ENCODE measurements around the gene POP5. TPM values are rescaled to one million over a fixed set of nuclear protein-coding genes. Genes with fewer than 3 reads are reported as not detected.
A peak's percentile ranks its signal among the peaks of the same experiment; 100 is the strongest.
"Not testable (repeated sequence)": the region's sequence is repeated elsewhere in the genome, so short reads cannot be mapped to it uniquely, and the experiment has no call there.

The POP5 gene
- total RNA-seq, 8 experiments from 2014 or later = 30.5 to 74.3 (median 54.4) TPM

- no peak overlapping the region for H3K27ac ChIP-seq
- H3K4me3 ChIP-seq = no peak overlapping the region
- H3K4me1 ChIP-seq (replicated peaks in 1 of 2) = no peaks in the 10 kb centered on the region
- ATAC-seq (replicated peaks in 6 of 8) = no peak
- in situ Hi-C loops (cut with MboI; ENCODE audit: low pct_unique_long_range_greater_than_20kb in 2 of 9, low sequenced_read_pairs in 9 of 9, unreplicated experiment in 9 of 9) = no loop called here
- 73 to 100% (median 96%) methylated on average over 2 to 3 of the region's 3 CpGs; no CpG with 5 or more reads in 2 of the 10 experiments for WGBS, 10 experiments
These were observed 36.5 kb downstream of the POP5 start for GRCh38 chr12:120544691-120545090.

GRCh38 chr12:120542166-120542565, 39.0 kb downstream of the POP5 start:
- in situ Hi-C loops (cut with MboI; ENCODE audit: low pct_unique_long_range_greater_than_20kb in 2 of 9, low sequenced_read_pairs in 9 of 9, unreplicated experiment in 9 of 9) = no loop called here
- Histone ChIP-seq H3K27ac (no peak overlapping the region), H3K4me1 (replicated peaks in 1 of 2) (peaks cover 16 to 18% of the 10 kb centered on the region in 2 donors), H3K4me3 (no peak overlapping the region)
- WGBS, 10 experiments = 86 to 100% (median 93%) methylated on average over 2 to 4 of the region's 5 CpGs; no CpG with 5 or more reads in 3 of the 10 experiments
- ATAC-seq (replicated peaks in 6 of 8) = no peak

- in situ Hi-C loops (cut with MboI; ENCODE audit: low pct_unique_long_range_greater_than_20kb in 2 of 9, low sequenced_read_pairs in 9 of 9, unreplicated experiment in 9 of 9) = no loop called here
- Histone ChIP-seq H3K4me1 (replicated peaks in 1 of 2) (peaks cover 31 to 36% of the 10 kb centered on the region in 2 donors), H3K27ac (no peak overlapping the region), H3K4me3 (no peak overlapping the region)
- no peak for ATAC-seq (replicated peaks in 6 of 8)
- 13 to 97% (median 89%) methylated on average over 3 of the region's 3 CpGs; no CpG with 5 or more reads in 5 of the 10 experiments for WGBS, 10 experiments
These were observed 40.8 kb downstream of the POP5 start for GRCh38 chr12:120540445-120540844.

GRCh38 chr12:120539303-120539702, 41.9 kb downstream of the POP5 start:
- no peak for ATAC-seq (replicated peaks in 6 of 8)
- 100% methylated on average over 1 of the region's 1 CpG; no CpG with 5 or more reads in 7 of the 10 experiments for WGBS, 10 experiments
- H3K4me3 ChIP-seq = no peak overlapping the region
- peaks cover 31 to 38% of the 10 kb centered on the region in 2 donors for H3K4me1 ChIP-seq (replicated peaks in 1 of 2)
- in situ Hi-C loops (cut with MboI; ENCODE audit: low pct_unique_long_range_greater_than_20kb in 2 of 9, low sequenced_read_pairs in 9 of 9, unreplicated experiment in 9 of 9) = no loop called here
- no peak overlapping the region for H3K27ac ChIP-seq

GRCh38 chr12:120538281-120539156, 42.7 kb downstream of the POP5 start:
- peak overlapping the region in 1 of 5 donors; percentile 1 for H3K4me3 ChIP-seq

GRCh38 chr12:120537856-120538220, 43.4 kb downstream of the POP5 start:
- peak overlapping the region in 1 of 5 donors; percentile 7 for H3K4me3 ChIP-seq
- no peak overlapping the region for H3K27ac ChIP-seq
- WGBS, 10 experiments = 20 to 92% (median 53%) methylated on average over 1 to 4 of the region's 4 CpGs
- in situ Hi-C loops (cut with MboI; ENCODE audit: low pct_unique_long_range_greater_than_20kb in 2 of 9, low sequenced_read_pairs in 9 of 9, unreplicated experiment in 9 of 9) = no loop called here
- no peak for ATAC-seq (replicated peaks in 6 of 8)
- peaks cover 31 to 38% of the 10 kb centered on the region in 2 donors for H3K4me1 ChIP-seq (replicated peaks in 1 of 2)

More at GRCh38 chr12:120538281-120539156, 42.7 kb downstream of the POP5 start:
- peak in 1 of 8 experiments; percentile 2 for ATAC-seq (replicated peaks in 6 of 8)
- H3K27ac ChIP-seq = peak overlapping the region in 1 of 2 donors; percentile 43
- H3K4me1 ChIP-seq (replicated peaks in 1 of 2) = peaks cover 31 to 38% of the 10 kb centered on the region in 2 donors
- WGBS, 10 experiments = 13 to 77% (median 58%) methylated on average over 2 to 6 of the region's 6 CpGs
- in situ Hi-C loops (cut with MboI; ENCODE audit: low pct_unique_long_range_greater_than_20kb in 2 of 9, low sequenced_read_pairs in 9 of 9, unreplicated experiment in 9 of 9) = no loop called here

GRCh38 chr12:120536064-120536791, 45.0 kb downstream of the POP5 start:
- ATAC-seq (replicated peaks in 6 of 8) = no peak
- H3K4me1 ChIP-seq (replicated peaks in 1 of 2) = peaks cover 31 to 38% of the 10 kb centered on the region in 2 donors
- 53 to 100% (median 89%) methylated on average over 1 to 11 of the region's 13 CpGs; no CpG with 5 or more reads in 1 of the 10 experiments for WGBS, 10 experiments
- peak overlapping the region; percentile 64 to 97 (median 85) for H3K4me3 ChIP-seq
- H3K27ac ChIP-seq = no peak overlapping the region
- in situ Hi-C loops (cut with MboI; ENCODE audit: low pct_unique_long_range_greater_than_20kb in 2 of 9, low sequenced_read_pairs in 9 of 9, unreplicated experiment in 9 of 9) = no loop called here

- 0 to 38% (median 8%) methylated on average over 2 to 12 of the region's 52 CpGs; no CpG with 5 or more reads in 1 of the 10 experiments for WGBS, 10 experiments
- peak; percentile 55 to 75 (median 61) for ATAC-seq (replicated peaks in 6 of 8)
- Histone ChIP-seq H3K27ac (peak overlapping the region; percentile 83), H3K4me1 (replicated peaks in 1 of 2) (peaks cover 32 to 38% of the 10 kb centered on the region in 2 donors), H3K4me3 (peak overlapping the region; percentile 64 to 97 (median 85))
- in situ Hi-C loops (cut with MboI; ENCODE audit: low pct_unique_long_range_greater_than_20kb in 2 of 9, low sequenced_read_pairs in 9 of 9, unreplicated experiment in 9 of 9) = no loop called here
These were observed 46.2 kb downstream of the POP5 start for GRCh38 chr12:120534703-120535655.

- peak; percentile 61 to 91 (median 84) for ATAC-seq (replicated peaks in 6 of 8)
- Histone ChIP-seq H3K4me1 (replicated peaks in 1 of 2) (peaks cover 38 to 45% of the 10 kb centered on the region in 2 donors), H3K4me3 (peak within 1 kb of the TSS; percentile 64 to 97 (median 85)), H3K27ac (peak within 1 kb of the TSS; percentile 83)
- WGBS, 10 experiments = 0 to 13% (median 0%) methylated on average over 2 to 23 of the region's 43 CpGs; no CpG with 5 or more reads in 1 of the 10 experiments
- in situ Hi-C loops (cut with MboI; ENCODE audit: low pct_unique_long_range_greater_than_20kb in 2 of 9, low sequenced_read_pairs in 9 of 9, unreplicated experiment in 9 of 9) = no loop called here
These were observed 46.9 kb downstream of the POP5 start, which contains the start of gene RNF10 for GRCh38 chr12:120534203-120534702. RNF10 (plus strand) TSS chr12:120534356; CDS start chr12:120534812, 456 bp downstream.

GRCh38 chr12:120532701-120533238, 48.4 kb downstream of the POP5 start:
- Histone ChIP-seq H3K27ac (no peak overlapping the region), H3K4me1 (replicated peaks in 1 of 2) (peaks cover 27 to 35% of the 10 kb centered on the region in 2 donors), H3K4me3 (no peak overlapping the region)
- in situ Hi-C loops (cut with MboI; ENCODE audit: low pct_unique_long_range_greater_than_20kb in 2 of 9, low sequenced_read_pairs in 9 of 9, unreplicated experiment in 9 of 9) = no loop called here
- no peak for ATAC-seq (replicated peaks in 6 of 8)
- 73 to 100% (median 82%) methylated on average over 1 to 4 of the region's 4 CpGs; no CpG with 5 or more reads in 1 of the 10 experiments for WGBS, 10 experiments

GRCh38 chr12:120530418-120530761, 50.8 kb downstream of the POP5 start:
- in situ Hi-C loops (cut with MboI; ENCODE audit: low pct_unique_long_range_greater_than_20kb in 2 of 9, low sequenced_read_pairs in 9 of 9, unreplicated experiment in 9 of 9); H3K27ac ChIP-seq; ATAC-seq (replicated peaks in 6 of 8); H3K4me3 ChIP-seq: not testable (repeated sequence)
- H3K4me1 ChIP-seq (replicated peaks in 1 of 2) = peaks cover 6 to 12% of the 10 kb centered on the region in 2 donors

All from motor neuron (in vitro differentiated cells).